ENCODE data around the gene PROZ.

PROZ gene

GRCh38 chr13:113207890-113208420 is 49.5 kb downstream of the PROZ start:
- peaks cover 60% of the 10 kb centered on the region for H3K4me1 Mint-ChIP-seq
- H3K36me3 Mint-ChIP-seq: peaks cover 7% of the 10 kb centered on the region
- peak; percentile 4 for ATAC-seq
- H3K27ac Mint-ChIP-seq: peak overlapping the region; percentile 85
- peak overlapping the region; percentile 82 for H3K4me3 Mint-ChIP-seq
- H3K9me3 Mint-ChIP-seq: no peaks in the 10 kb centered on the region
- H3K27me3 Mint-ChIP-seq: no peaks in the 10 kb centered on the region

GRCh38 chr13:113208421-113209335 is 50.2 kb downstream of the PROZ start, which contains the start of gene PCID2:
Gene PCID2, minus strand, starts transcription at chr13:113208669. Its CDS starts 35 bp downstream, at chr13:113208634.
- peak; percentile 90 for ATAC-seq
- H3K4me3 Mint-ChIP-seq: peak within 1 kb of the TSS; percentile 82
- no peaks in the 10 kb centered on the region for H3K27me3 Mint-ChIP-seq
- H3K4me1 Mint-ChIP-seq: peaks cover 54% of the 10 kb centered on the region
- H3K36me3 Mint-ChIP-seq: peaks cover 7% of the 10 kb centered on the region
- peak within 1 kb of the TSS; percentile 85 for H3K27ac Mint-ChIP-seq
- H3K9me3 Mint-ChIP-seq: no peaks in the 10 kb centered on the region

- no peaks in the 10 kb centered on the region for H3K27me3 Mint-ChIP-seq
- ATAC-seq: peak; percentile 79
- no peaks in the 10 kb centered on the region for H3K9me3 Mint-ChIP-seq
- peaks cover 51% of the 10 kb centered on the region for H3K4me1 Mint-ChIP-seq
- peak within 1 kb of the TSS; percentile 82 for H3K4me3 Mint-ChIP-seq
- peak within 1 kb of the TSS; percentile 85 for H3K27ac Mint-ChIP-seq
- H3K36me3 Mint-ChIP-seq: peaks cover 7% of the 10 kb centered on the region
These were observed 50.9 kb downstream of the PROZ start, which contains the start of gene CUL4A for GRCh38 chr13:113209336-113209758. Gene CUL4A, plus strand, starts transcription at chr13:113209613. Its CDS starts 15 bp downstream, at chr13:113209628.

GRCh38 chr13:113209759-113210421 is 51.4 kb downstream of the PROZ start:
- no peaks in the 10 kb centered on the region for H3K9me3 Mint-ChIP-seq
- H3K27me3 Mint-ChIP-seq: no peaks in the 10 kb centered on the region
- H3K27ac Mint-ChIP-seq: peak overlapping the region; percentile 40
- peak; percentile 69 for ATAC-seq
- peak overlapping the region; percentile 78 for H3K4me3 Mint-ChIP-seq
- H3K36me3 Mint-ChIP-seq: peaks cover 7% of the 10 kb centered on the region
- peaks cover 50% of the 10 kb centered on the region for H3K4me1 Mint-ChIP-seq

GRCh38 chr13:113210833-113211232 is 52.4 kb downstream of the PROZ start:
- H3K9me3 Mint-ChIP-seq: no peaks in the 10 kb centered on the region
- no peaks in the 10 kb centered on the region for H3K27me3 Mint-ChIP-seq
- H3K36me3 Mint-ChIP-seq: peaks cover 7% of the 10 kb centered on the region
- ATAC-seq: no peak
- H3K4me1 Mint-ChIP-seq: peaks cover 40% of the 10 kb centered on the region
- no peak overlapping the region for H3K27ac Mint-ChIP-seq
- H3K4me3 Mint-ChIP-seq: peak overlapping the region; percentile 38

- peaks cover 31% of the 10 kb centered on the region for H3K4me1 Mint-ChIP-seq
- no peaks in the 10 kb centered on the region for H3K9me3 Mint-ChIP-seq
- peaks cover 7% of the 10 kb centered on the region for H3K36me3 Mint-ChIP-seq
- H3K27me3 Mint-ChIP-seq: no peaks in the 10 kb centered on the region
- H3K27ac Mint-ChIP-seq: no peak overlapping the region
- ATAC-seq: no peak
- H3K4me3 Mint-ChIP-seq: no peak overlapping the region
These were observed 53.3 kb downstream of the PROZ start for GRCh38 chr13:113211774-113212173.

GRCh38 chr13:113216254-113217048 is 58.0 kb downstream of the PROZ start:
- no peak for ATAC-seq
- H3K27ac Mint-ChIP-seq: no peak overlapping the region

GRCh38 chr13:113218586-113218985 is 60.1 kb downstream of the PROZ start:
- Mint-ChIP-seq H3K27ac (no peak overlapping the region), H3K9me3 (no peaks in the 10 kb centered on the region), H3K27me3 (no peaks in the 10 kb centered on the region), H3K4me1 (peaks cover 13% of the 10 kb centered on the region), H3K4me3 (no peak overlapping the region), H3K36me3 (peaks cover 32% of the 10 kb centered on the region)
- ATAC-seq: no peak

More at GRCh38 chr13:113216254-113217048, 58.0 kb downstream of the PROZ start:
- H3K4me1 Mint-ChIP-seq: peaks cover 16% of the 10 kb centered on the region
- H3K36me3 Mint-ChIP-seq: peaks cover 22% of the 10 kb centered on the region
- H3K9me3 Mint-ChIP-seq: no peaks in the 10 kb centered on the region
- H3K4me3 Mint-ChIP-seq: no peak overlapping the region
- H3K27me3 Mint-ChIP-seq: no peaks in the 10 kb centered on the region

- no peak overlapping the region for H3K27ac Mint-ChIP-seq
- no peak overlapping the region for H3K4me3 Mint-ChIP-seq
- H3K9me3 Mint-ChIP-seq: no peaks in the 10 kb centered on the region
- no peaks in the 10 kb centered on the region for H3K27me3 Mint-ChIP-seq
- peaks cover 13% of the 10 kb centered on the region for H3K4me1 Mint-ChIP-seq
- peaks cover 34% of the 10 kb centered on the region for H3K36me3 Mint-ChIP-seq
- ATAC-seq: no peak
These were observed 61.0 kb downstream of the PROZ start for GRCh38 chr13:113219256-113219940.

- Mint-ChIP-seq H3K4me1 (peaks cover 13% of the 10 kb centered on the region), H3K36me3 (peaks cover 42% of the 10 kb centered on the region), H3K27ac (no peak overlapping the region), H3K9me3 (no peaks in the 10 kb centered on the region), H3K4me3 (no peak overlapping the region), H3K27me3 (no peaks in the 10 kb centered on the region)
- ATAC-seq: no peak
These were observed 61.7 kb downstream of the PROZ start for GRCh38 chr13:113220141-113220598.

GRCh38 chr13:113220877-113221276 is 62.4 kb downstream of the PROZ start:
- Mint-ChIP-seq H3K4me1 (peaks cover 13% of the 10 kb centered on the region), H3K4me3 (no peak overlapping the region)
- ATAC-seq: no peak

More at GRCh38 chr13:113220877-113221276, 62.4 kb downstream of the PROZ start:
- H3K27ac Mint-ChIP-seq: no peak overlapping the region
- no peaks in the 10 kb centered on the region for H3K9me3 Mint-ChIP-seq
- H3K36me3 Mint-ChIP-seq: peaks cover 42% of the 10 kb centered on the region
- no peaks in the 10 kb centered on the region for H3K27me3 Mint-ChIP-seq
